ENCODE results near the gene RASD2.

The RASD2 gene

GRCh38 chr22:35582218-35582860, 41.7 kb downstream of the RASD2 start:
- DNase-seq: no peak

GRCh38 chr22:35582861-35583670, 42.4 kb downstream of the RASD2 start:
- DNase-seq: peak in 41 of 51 donors; percentile 3 to 67 (median 33)

DNA sequence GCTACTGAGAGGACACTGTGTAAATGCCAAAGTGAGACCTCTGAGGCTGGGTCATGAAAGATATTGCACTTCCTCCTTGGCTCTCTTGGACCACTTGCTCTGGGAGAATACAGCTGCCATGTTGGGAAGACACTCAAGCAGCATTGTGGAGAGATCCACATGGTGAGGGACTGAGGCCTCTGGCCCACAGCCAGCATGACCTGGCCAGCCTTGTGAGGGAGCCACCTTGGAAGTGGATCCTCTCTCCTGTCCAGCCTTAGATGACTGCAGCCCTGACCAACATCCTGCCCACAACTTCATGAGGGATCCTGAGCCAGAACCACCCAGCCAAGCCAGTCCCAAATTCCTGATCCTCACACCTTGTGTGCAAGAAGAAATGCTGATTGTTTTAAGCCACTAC, 46.1 kb downstream of the RASD2 start:
- no peak for DNase-seq

DNA sequence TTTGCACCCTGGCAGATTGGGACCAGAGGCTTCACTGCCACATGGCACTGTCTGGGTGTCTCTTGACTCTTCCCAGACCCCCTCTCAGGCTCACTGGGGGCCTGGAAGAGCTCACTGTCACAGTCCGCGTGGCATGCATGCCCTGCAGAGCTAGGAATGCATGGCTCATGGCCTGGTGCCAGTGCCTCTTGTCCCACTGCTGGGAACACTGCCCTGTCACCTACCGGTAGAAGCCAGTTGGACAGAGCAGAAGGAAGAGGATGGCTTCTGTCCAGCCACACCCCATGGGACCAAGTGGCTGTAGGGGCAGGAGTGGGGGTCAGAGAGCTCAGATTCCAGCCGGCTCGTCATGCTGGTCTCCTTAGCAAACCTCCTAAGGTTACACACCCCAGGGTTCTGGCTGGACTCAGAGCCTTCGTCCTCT, 46.8 kb downstream of the RASD2 start:
- DNase-seq: peak in 16 of 51 donors; percentile 7 to 41 (median 20)

- no peak for DNase-seq
Observed at GRCh38 chr22:35587896-35588295, 47.3 kb downstream of the RASD2 start.

DNA sequence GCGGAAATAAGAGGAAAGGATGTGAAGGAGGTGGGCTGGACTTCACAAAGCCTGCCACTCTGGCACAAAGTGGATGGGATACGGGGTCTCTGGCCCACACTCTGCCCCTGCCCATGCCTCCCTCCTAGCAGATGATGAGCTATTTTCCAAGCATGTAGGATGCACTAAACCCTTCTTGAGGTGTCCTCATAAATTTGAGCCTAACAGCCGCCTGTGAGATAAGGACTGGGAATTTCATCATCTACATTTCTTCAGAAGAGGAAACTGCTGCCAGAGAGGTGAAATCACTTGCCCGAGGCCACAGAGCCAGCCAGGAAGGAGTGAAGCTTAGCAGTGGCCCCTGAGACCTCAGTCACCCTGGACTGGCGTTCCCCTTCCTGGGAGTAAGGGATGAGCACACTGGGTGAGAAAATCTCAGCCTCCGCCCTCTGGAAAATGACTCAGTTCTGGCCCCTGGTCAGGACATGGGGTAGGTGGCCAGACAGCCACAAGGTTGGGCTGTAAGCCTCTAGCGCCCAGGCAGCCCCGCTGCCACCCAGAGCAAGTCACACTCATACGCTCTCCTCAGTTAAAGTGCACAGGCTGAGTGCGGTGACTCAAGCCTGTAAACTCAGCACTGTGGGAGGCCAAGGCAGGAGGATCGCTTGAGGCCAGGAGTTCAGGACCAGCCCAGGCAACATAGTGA, 48.6 kb downstream of the RASD2 start:
- no peak for DNase-seq

DNA sequence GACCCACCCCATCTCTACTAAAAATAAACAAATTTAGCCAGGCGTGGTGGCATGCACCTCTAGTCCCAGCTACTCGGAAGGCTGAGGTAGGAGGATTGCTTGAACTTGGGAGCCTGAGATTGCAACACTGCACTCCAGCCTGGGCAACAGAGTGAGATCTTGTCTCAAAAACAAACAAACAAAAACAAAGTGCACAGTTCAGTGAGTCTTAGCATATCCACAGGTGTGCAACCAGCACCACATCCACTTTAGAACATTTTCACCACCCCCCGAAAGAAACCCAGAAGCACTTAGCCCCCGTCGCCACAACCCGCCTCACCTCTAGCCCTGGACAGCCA, 49.1 kb downstream of the RASD2 start:
- no peak for DNase-seq

GRCh38 chr22:35590634-35591295, 50.1 kb downstream of the RASD2 start:
- DNase-seq: no peak

- no peak for DNase-seq
Observed at GRCh38 chr22:35591714-35592417, 51.2 kb downstream of the RASD2 start.

DNA sequence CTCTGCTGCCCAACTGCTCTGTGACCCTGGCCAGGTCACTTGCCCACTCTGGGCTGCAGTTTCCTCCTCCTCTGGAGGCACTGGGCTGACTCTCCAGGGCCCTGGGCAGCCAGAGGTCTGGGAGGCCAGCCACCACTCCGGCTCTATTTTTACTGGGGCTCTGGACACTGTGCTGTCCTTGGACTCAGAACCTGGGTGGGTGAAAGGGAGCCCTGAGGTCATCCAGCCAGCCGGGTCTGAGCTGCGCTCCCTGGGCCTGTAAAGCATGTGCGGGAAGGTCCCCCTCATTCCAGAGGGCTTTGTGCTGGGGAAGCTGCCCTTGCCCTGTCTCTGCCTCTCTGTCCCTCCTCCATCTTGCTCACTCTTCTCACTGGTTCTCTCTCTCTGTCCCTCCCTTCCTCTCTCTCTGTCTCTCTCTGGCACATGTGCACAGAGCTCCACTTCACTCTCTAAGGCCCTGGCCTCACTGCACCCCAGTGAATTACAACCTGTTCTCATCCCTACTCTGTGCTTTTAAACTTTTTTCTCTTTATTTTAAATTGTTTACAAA, 51.9 kb downstream of the RASD2 start:
- DNase-seq: no peak

DNA sequence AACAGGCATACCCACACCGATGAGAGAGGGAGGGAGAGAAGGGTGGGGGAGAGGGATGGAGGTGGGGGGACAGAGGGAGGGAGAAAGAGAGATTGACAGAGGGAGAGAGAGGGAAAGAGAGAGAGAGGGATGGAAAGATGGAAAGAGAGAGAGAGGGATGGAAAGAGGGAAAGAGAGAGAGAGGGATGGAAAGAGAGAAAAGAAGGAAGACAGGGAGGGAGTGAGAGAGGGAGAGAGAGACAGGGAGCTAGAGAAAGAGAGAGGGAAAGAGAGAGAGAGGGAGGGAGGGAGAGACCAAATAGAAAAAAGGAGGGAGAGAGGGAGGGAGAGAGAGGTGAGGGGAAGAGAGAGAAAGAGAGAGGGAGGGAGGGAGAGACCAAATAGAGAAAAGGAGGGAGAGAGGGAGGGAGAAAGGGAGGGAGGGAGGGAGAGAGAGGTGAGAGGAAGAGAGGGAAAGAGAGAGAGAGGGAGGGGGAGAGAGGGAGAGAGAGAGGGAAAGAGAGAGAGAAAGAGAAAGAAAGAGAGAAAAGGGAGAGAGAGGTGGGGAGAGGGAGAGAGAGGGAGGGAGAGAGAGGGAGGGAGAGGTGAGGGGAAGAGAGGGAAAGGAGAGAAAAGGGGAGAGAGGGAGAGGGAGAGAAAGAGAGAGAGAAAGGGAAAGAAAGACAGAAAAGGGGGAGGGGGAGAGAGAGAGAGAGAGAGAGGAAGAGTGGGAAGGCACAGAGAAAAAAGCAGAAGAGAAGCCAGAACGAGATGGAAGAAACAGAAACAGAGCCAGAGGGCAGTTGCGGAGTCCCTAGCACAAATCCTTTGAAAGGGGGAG, 52.6 kb downstream of the RASD2 start:
- DNase-seq: no peak

GRCh38 chr22:35593891-35594470, 53.4 kb downstream of the RASD2 start:
- DNase-seq: no peak

- DNase-seq: no peak
Observed at GRCh38 chr22:35594686-35595085, 54.1 kb downstream of the RASD2 start.

GRCh38 chr22:35596821-35597220, 56.2 kb downstream of the RASD2 start:
- peak in 1 of 51 donors; percentile 18 for DNase-seq

DNA sequence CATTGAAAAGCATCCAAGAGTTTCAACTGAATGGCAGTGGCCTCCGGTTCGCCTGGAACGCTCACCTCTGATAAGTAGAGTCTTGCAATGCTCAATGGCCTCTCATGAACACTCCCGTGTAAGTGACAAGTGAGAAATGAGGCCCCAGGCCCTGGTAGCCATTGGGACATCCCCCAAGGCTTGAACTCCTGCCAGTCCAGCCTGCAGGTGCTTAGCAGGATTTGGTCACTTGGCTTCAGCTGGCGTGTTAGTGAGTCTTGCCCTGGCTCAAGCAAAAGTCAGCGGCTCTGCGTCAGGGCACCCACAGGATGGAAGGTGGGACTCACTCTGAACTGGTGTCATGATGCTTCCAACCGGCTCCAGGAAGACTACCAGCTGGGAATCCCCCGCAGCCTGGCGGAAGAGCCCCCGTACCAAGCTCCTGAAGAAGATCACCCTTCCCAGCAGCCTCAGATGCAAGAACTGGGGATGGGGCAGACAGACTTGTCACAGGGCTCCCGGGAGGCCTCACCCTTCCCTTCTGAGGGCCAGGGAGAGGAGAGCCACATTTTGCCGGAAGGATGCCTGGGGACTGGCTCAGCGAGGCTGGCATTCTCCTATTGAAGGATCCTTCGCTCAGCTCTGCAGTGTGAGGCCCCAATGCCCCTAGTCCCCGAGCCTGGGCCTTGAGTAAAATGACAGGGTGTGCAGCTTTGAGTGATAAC, 57.2 kb downstream of the RASD2 start:
- no peak for DNase-seq

- DNase-seq: no peak
Observed at GRCh38 chr22:35598396-35598710, 57.7 kb downstream of the RASD2 start.

- DNase-seq: no peak
Observed at GRCh38 chr22:35599364-35599763, 58.7 kb downstream of the RASD2 start.

DNA sequence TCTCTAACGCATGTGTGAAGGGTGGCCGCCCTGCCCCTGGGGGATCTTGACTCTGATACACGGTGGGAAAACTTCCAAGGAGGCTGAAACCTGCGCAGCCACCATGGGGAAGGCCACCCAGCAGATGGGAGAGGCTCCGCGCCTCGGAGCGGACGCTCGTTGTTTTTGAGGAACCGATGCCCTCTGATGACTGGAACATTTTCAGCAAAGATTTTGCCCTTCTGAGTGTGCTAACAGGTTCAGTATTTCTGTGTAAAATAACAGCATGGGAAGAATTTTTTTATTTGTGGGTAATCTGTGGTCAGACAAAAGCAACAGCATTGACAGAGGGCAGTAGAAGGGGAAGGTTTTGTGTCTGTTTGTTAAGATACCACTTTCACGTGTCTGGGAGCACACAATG, 59.8 kb downstream of the RASD2 start:
- DNase-seq: no peak

GRCh38 chr22:35601013-35601580, 60.5 kb downstream of the RASD2 start:
- no peak for DNase-seq

Data from hypothalamus (tissue), 51 donors.